ENCODE measurements around the gene ARMC5.
"Not testable (repeated sequence)": the region's sequence is repeated elsewhere in the genome, so short reads cannot be mapped to it uniquely, and the experiment has no call there.

ARMC5 gene

DNA sequence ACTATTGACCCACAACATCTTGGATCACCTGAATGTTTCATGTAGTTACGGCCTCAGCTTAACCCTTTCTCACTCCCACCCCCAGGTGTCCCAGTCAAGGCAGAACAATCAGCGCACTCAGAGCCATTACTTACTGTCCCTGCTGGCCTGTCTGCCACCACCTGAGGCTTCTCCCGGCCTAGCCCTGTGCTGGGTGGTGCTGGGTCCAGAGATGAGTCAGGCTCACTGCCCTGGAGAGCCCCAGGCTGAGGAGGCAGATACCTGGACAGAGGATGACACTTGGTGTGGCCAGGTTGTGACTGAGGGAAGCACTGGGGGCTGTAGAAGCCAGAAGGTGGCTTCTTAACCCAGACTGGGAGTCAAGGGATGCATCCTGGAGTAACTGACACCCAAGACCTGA is 19.7 kb downstream of the ARMC5 start:
- no peak for DNase-seq

DNA sequence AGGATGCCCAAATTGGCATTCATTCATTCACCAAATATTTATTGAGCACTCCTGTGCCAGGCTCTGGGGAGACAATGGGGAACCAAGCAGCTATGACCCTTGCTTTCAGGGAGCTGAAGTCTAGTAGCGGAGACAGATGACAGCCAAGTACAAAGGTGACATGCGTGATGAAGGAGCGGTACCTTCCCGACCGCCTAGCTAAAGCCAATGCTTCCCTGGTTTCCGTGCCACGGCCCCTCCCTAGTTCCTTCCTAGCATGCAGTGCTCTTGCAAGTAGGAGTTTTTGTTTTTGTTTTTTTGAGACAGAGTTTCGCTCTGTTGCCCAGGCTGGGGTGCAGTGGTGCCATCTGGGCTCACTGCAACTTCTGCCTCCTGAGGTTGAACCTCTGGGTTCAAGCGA is 20.4 kb downstream of the ARMC5 start:
- DNase-seq, result no peak

DNA sequence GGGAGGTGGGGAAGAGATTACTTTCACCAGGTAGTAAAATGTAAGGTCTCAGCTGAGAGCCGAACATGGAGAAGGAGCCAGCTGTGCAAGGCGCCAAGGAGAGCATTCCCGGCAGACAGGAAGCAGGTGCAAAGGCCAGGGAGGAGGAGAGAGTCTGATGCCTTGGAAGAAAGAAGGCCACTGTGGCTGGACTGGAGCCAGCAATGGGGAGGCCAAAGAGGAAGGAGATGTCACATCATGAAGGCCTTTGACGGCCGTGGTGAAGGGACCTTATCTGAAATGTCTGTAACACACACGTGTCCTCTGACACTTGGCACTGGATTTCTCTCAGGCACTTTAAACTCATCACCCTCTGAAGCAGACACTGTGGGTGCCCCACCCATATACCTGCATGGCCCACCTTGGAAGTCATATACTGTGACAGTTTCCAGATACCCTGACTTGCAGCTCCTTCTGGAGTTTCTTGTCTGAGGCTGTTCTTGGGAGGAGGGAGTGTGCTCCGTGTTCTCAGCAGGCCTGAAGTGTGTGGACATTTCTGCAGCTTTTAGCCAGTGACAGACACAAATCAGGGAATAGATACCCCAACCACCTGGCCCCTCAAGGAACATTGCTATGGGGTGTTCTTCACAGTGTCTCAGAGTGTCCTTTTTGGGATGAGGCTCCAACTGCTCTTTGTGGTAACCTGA is 21.7 kb downstream of the ARMC5 start:
- no peak for DNase-seq

DNA sequence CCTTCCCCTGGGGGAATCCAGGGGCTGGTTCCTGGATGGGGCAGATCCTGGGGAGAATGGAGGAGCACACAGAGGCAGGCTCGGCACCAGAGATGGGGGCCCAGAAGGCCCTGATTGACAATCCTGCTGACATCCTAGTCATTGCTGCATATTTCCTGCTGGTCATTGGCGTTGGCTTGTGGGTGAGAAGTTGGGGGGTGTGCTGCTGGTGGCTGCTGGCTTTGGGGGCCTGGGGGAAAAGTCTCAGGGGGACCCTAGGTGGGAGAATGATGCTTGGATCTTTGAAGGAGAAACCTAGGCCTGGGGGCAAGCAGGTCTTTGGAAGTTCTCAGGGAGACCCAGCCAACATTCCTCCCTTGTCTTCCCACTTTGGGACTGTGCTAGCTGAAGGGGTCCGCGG is 23.8 kb downstream of the ARMC5 start, which contains the start of gene SLC5A2:
Gene SLC5A2 (plus strand): TSS at position 43 of the 400 bp plus-strand sequence. CDS start 14 bp downstream, at position 57.
- no peak for DNase-seq

DNA sequence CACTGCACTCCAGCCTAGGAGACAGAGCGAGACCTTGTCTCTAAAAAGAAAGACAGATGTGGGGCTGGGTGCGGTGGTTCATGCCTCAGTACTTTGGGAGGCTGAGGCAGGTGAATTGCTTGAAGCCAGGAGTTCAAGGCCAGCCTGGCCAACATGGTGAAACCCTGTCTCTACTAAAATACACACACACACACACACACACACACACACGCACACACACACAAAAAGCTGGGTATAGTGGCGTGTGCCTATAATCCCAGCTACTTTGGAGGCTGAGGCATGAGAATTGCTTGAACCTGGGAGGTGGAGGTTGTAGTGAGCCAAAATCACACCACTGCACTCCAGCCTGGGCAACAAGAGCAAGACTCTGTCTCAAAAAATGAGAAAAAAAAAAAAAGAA is 24.7 kb downstream of the ARMC5 start:
- not testable (repeated sequence) for DNase-seq

DNA sequence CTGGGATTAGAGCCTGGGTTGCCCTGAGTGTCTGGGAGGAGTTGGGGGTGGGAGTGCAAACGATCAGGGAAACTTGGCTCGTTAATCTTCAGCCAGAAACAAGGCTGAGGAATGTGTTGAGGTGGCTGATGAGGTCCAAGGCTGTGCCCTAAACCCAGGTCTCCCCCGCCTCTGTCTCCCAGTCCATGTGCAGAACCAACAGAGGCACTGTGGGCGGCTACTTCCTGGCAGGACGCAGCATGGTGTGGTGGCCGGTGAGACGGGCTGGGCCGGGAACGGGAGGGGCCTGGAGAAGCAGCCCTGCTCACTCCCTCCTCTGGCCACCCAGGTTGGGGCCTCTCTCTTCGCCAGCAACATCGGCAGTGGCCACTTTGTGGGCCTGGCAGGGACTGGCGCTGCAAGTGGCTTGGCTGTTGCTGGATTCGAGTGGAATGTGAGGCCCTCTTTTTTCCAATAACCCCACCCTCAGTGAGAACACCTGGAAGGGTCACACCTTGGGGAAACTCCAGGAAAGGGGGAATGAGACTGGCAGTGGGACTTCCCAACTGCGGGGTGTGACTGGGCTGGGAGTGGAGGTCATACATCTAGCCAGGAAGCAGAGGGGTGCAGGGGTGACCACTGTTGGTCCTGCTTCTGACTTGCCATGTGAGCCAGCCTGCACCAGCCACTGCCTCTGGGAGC is 25.3 kb downstream of the ARMC5 start:
- no peak for DNase-seq

DNA sequence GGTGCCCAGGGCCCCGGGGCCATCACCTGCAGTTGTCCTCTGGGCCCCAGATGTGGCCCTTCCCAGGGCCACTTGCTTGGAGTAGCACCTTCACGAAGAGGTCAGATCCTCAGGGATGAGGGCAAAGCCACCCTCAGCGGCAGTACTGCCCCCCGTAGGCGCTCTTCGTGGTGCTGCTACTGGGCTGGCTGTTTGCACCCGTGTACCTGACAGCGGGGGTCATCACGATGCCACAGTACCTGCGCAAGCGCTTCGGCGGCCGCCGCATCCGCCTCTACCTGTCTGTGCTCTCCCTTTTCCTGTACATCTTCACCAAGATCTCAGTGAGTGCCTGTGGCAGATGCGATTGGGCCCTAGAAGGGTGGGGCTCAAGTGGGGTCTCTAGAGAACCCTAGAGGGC is 26.3 kb downstream of the ARMC5 start:
- DNase-seq, result no peak

DNA sequence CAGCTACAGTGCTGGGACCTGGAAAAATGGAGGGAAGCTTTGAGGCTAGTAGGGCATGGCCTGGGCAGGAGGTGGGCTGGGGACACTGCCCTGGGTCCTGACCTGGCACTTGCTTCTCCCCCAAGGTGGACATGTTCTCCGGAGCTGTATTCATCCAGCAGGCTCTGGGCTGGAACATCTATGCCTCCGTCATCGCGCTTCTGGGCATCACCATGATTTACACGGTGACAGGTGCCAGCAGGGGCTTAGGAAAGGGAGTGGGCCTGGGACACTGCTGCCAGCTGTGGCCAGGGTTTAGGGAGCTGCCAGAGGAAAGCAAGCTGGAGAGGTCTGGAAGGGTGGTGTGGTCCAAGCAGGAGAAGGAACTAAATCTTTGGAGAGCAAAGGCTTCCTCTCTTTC is 26.7 kb downstream of the ARMC5 start:
- DNase-seq, result no peak

DNA sequence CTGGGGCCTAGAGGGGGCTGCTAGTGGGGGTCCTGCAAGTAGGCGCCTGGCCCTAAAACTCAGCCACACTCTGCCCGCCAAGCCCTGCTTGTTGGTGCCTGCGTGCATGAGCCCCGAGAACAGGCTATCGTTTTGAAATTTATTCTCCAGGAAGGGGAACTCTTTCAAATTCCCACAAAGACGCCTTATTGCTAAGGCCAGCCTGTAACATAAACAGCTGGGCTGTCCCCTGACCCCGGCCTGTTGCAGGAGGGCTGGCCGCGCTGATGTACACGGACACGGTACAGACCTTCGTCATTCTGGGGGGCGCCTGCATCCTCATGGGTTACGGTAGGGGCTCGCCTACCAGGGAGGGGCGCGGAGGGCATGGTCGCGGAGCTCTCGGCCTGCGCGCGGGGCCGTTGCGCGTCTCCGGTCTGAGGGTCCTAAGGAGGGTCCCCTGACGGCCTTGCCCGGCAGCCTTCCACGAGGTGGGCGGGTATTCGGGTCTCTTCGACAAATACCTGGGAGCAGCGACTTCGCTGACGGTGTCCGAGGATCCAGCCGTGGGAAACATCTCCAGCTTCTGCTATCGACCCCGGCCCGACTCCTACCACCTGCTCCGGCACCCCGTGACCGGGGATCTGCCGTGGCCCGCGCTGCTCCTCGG is 27.9 kb downstream of the ARMC5 start:
- DNase-seq, result no peak

DNA sequence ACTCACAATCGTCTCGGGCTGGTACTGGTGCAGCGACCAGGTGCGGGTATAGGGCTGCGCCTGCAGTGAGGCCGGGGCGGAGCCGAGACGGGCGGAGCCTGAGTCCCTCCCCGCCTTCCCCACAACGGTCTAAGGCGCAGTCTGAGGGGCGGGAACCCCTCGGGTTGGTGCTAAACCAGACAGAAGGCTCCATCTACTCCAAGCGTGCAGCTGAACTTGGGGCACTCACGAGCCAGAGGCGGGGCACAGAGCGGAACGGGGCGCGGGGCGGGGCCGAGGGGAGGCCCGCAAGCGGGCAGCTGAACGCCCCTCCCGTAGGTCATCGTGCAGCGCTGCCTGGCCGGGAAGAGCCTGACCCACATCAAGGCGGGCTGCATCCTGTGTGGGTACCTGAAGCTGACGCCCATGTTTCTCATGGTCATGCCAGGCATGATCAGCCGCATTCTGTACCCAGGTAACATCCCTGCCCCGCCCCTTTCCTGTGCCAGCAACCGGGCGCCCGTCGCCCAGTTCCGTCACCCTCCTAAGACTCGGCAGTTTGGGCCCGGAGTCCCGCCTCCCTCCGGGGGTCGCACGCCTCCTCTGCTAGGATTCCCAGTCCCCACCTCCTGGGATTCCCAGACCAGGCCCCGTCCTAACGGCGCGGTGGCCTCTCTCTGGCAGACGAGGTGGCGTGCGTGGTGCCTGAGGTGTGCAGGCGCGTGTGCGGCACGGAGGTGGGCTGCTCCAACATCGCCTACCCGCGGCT is 28.6 kb downstream of the ARMC5 start:
- peak; percentile 84 for DNase-seq

DNA sequence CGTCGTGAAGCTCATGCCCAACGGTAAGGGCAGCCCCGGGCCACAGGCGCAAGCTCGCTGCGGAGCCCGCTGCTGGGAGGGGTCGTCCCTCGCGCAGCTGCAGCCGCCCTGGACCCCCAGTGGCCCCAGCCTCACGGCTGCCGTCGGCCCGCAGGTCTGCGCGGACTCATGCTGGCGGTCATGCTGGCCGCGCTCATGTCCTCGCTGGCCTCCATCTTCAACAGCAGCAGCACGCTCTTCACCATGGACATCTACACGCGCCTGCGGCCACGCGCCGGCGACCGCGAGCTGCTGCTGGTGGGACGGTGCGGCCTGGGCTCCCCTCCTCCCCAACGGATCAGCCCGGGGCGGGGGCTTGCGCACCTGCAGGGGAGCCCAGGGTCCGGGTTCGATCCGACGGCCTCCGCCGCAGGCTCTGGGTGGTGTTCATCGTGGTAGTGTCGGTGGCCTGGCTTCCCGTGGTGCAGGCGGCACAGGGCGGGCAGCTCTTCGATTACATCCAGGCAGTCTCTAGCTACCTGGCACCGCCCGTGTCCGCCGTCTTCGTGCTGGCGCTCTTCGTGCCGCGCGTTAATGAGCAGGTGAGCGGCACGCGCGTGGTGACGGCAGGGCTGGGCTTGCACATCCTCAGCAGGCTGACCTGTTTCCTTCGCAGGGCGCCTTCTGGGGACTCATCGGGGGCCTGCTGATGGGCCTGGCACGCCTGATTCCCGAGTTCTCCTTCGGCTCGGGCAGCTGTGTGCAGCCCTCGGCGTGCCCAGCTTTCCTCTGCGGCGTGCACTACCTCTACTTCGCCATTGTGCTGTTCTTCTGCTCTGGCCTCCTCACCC is 29.4 kb downstream of the ARMC5 start:
- DNase-seq, result no peak

DNA sequence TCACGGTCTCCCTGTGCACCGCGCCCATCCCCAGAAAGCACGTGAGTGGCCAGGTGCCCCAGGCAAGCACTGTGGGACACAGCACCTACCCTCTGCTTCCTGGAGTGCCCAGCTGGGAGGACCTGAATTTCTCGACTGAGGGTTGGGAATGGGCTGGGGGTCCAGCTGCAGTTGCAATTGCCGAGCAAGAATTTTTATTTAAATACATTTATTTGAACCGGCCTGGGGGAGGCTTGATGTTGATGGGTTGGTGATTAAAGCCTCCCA is 29.9 kb downstream of the ARMC5 start:
- no peak for DNase-seq

DNA sequence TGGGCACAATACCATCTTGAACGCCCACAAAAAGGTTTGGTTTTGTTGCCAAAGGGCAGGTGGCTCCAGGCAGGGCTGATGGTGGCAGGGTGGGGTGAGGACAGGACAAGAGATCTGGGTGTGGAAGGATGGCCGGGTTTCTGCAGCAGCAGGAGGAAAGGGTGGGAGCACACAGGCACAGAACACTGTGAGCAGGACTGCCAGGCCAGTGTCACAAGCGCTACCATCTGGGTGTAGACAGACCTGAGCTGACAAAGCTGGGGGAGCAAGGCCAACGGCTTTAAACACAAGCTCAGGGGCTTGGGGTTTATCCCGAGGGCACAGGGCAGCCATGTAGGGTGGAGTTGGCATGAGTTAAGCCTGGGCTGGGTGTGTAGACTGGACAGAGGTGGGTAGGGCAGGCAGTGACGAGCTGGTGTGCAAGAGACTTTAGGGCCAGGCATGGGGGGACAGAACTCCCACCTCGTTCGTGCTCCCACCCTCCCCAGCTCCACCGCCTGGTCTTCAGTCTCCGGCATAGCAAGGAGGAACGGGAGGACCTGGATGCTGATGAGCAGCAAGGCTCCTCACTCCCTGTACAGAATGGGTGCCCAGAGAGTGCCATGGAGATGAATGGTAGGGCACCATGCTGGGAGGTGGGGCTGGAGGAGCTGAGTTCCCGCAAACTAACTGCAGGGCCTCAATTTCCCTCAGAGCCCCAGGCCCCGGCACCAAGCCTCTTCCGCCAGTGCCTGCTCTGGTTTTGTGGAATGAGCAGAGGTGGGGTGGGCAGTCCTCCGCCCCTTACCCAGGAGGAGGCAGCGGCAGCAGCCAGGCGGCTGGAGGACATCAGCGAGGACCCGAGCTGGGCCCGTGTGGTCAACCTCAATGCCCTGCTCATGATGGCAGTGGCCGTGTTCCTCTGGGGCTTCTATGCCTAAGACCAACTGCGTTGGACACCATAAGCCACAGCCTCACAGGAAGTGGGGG is 30.6 kb downstream of the ARMC5 start:
- DNase-seq, result no peak

DNA sequence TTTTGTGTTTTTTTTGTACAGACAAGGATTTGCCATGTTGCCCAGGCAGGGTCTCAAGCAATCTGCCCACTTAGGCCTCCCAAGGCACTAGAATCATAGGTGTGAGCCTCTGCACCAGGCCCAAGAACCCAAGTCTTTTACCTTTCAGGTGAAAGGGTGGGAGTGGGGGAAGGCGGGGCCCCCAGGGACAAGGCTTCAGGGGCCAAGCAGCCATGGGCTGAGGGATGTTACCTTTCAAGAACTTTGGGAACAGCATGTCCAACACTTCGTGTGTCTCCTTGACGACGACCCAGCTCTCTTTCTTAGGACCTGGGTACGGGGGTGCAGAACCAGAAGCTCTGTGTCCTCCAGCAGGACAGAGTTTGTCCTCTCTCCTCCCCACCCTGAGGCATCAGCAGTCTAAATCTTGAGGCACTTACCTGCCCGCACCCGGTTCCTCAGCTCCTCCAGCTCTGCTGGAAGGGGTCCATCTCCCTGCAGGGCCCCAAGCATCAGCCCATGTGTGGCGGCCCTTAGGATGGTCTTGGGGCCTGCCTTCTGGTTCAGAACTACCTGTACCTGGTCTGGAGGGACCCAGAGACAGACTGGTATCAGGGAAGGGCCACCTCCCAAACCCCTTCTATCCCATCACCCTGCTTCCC is 32.6 kb downstream of the ARMC5 start:
- DNase-seq, result no peak

DNA sequence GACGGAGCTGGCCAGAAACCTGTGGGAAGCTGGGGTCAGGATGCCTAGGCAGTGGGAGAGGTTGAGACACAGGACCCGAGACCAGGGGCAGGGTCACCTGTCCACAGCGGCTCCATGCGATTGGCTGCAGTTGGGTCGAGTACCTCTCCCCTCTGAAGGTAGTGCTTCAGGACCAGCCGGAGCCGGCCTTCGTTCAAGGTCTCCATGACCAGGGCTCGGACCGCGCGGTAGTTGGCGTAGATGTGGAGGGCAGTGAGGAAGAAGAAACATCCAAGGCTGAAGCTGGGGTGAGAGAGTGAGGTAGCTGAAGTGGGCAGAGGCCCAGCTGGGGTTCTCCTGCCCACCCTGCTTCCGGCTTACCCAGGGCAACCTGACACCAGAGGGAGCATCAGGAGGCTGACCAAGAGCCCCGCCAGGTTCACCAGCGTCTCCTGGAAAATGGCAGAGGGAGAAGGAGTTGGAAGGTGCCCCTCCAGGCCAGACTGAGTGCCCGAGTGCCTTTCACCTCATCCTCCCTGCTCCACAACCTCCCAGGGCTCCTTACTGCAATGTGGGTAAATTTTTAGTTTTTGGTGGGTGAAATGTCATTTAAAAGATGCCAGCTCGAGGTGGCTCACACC is 34.3 kb downstream of the ARMC5 start:
- no peak for DNase-seq

DNA sequence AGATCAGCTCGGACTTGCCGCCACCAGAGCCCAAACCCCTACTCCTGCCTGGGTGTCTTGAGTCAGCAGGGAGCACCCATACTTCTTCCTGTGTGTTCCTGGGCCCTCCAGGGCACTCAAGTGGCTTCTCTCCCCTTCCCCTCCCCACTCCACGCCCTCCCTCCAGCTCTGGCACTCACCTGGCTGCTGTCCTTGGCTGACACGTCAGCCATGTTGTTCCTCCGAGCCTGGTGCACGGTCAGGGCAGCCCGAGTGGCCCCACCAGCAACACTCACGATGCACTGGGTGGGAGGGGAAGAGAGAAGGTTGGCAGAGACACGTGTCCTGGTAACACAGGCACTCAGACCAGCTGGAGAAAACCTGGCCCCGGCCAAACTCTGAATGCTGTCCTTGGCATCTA is 37.4 kb downstream of the ARMC5 start:
- DNase-seq, result no peak

DNA sequence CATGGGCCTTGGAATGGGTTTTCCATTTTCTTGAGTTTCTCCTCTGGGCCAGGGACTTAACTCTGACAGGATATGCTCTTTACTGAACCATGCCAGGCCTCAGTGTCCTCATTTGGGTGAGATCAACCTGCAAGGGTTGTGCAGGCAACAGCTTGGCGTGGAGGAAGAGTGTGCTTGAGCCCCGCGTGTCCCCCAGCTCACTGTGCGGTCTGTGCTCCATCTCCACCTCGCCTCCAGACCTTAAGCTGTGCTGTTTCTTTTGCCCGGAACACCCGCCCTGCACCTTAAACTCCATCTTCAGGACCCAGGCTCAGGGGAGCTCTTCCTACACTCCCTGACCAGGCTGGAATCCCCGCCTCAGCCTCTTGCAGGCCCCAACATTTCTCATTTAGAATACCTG is 39.2 kb downstream of the ARMC5 start:
- DNase-seq, result no peak

DNA sequence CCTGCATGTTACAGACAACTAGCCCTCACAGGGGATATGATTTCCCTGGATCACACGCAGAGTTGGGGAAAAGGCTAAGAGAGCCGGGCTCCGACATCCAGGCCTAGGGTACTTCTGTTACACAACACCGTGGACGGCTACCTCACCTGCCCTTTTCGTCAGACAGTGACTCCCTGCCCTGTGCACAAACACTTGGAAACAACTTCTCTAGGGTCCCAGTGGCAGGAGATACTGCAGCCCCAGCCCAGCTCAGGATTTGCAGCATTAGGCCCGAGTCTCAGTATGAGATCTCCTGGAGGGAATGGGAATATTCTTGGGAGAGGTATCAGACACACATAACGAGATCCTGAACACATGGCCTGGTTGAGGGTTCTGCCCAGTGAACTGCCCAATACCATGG is 40.6 kb downstream of the ARMC5 start:
- no peak for DNase-seq

DNA sequence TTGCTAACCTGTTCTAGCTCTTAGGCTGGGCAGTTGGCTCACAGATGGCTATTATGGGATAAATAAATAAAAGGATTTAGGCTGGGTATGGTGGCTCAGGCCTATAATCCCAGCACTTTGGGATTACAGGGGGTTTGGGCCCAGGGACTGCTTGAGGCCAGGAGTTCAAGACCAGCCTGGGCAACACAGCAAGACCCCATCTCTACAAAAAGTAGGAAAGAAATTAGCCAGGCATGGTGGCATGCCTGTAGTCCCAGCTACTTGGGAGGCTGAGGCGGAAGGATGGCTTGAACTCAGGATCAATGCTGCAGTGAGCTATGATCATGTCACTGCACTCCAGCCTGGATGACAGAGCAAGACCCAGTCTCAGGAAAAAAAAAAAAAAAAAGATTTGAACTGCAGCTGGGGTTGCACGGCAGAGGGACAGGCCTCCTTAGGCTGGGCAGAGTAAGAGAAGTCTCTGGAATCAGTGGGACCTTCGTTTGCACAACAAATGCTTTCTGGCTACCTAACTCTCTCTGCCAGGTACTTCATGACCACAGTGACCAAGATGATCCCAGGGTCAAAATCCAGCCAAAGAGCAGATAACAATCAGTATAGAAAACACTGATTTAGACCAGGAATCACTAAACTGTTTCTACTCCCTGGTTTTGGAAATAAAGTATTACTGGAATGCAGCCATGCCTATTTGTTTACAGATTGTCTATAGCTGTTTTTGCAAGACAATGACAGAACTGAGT is 42.1 kb downstream of the ARMC5 start:
- no peak for DNase-seq

DNA sequence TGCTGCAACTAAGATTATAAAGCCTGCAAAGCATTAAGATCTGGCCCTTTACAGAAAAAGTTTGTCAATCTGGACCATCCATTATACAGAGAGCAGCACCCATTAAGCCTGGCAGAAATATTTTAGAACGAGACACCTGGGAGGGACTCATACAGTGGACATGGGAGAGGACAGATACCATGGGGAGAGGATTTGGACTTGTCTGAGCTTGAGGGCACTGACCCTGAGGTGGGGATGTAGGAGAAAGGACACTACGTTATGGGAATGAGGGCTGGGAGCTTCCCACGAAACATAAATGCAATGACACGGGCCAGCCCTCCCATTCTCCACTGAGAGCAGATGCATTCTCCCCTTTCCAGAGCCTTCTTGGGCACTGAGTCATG is 42.7 kb downstream of the ARMC5 start:
- no peak for DNase-seq

All from 8988T (cell line).